Stomach (tissue), 4 donors: ENCODE results near the gene OR10G3.

ENCODE experiments used
- POLR2A ChIP-seq, 4 donors: fragments of 450-650 bp; IDR thresholded peaks; one replicate each; pipeline ENCODE4 v1.6.1; 2016; ENCODE audit warnings: antibody characterized with exemption in 4 of 4, control low read depth in 2 of 4, mild to moderate bottlenecking in 1 of 4, moderate library complexity in 1 of 4
- TF ChIP-seq, protein P1 (sequence below), 7 experiments: fragments of 450-650 bp in 4 of 7; fragments of 200-600 bp in 3 of 7; sonication (generic) in 3 of 7; IDR thresholded peaks; one replicate each; pipeline ENCODE4 v1.5.1; 2016 to 2019; ENCODE audit warnings: antibody characterized with exemption in 7 of 7, control low read depth in 2 of 7, mild to moderate bottlenecking in 1 of 7

DNA sequence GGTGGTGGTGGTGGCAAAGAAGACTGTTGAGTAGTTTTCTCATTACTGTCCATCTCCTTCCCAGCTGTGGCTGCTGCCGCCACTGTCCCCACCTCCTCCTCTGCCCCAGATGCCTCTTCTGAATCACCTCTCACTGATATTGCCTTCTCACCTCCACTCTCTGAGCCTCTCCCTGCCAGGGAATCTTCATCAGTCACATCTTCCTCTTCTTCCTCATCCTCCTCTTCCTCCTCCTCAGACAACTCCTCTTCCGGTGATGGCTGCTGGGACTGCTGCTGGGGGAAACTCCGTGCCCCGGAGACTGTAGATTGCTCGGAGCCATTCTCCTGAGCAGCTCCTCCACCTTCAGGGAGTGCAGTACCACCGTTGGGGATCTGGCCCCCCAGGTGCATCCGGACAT, 56.7 kb downstream of the OR10G3 start:
- TF ChIP-seq, protein P1, sequence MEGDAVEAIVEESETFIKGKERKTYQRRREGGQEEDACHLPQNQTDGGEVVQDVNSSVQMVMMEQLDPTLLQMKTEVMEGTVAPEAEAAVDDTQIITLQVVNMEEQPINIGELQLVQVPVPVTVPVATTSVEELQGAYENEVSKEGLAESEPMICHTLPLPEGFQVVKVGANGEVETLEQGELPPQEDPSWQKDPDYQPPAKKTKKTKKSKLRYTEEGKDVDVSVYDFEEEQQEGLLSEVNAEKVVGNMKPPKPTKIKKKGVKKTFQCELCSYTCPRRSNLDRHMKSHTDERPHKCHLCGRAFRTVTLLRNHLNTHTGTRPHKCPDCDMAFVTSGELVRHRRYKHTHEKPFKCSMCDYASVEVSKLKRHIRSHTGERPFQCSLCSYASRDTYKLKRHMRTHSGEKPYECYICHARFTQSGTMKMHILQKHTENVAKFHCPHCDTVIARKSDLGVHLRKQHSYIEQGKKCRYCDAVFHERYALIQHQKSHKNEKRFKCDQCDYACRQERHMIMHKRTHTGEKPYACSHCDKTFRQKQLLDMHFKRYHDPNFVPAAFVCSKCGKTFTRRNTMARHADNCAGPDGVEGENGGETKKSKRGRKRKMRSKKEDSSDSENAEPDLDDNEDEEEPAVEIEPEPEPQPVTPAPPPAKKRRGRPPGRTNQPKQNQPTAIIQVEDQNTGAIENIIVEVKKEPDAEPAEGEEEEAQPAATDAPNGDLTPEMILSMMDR (IDR thresholded peaks at IDR 0.05), result no peak
- no peak for TF ChIP-seq POLR2A (IDR thresholded peaks at IDR 0.05)
